Measurements from ENCODE around the gene CACNA1D. TPM values are rescaled to one million over a fixed set of nuclear protein-coding genes. Genes with fewer than 3 reads are reported as not detected.

The CACNA1D gene
- polyA plus RNA-seq, 1 donor (not counting 4 experiments of a cell fraction or from before 2014, with no cell fraction given): 0.20 TPM

DNA sequence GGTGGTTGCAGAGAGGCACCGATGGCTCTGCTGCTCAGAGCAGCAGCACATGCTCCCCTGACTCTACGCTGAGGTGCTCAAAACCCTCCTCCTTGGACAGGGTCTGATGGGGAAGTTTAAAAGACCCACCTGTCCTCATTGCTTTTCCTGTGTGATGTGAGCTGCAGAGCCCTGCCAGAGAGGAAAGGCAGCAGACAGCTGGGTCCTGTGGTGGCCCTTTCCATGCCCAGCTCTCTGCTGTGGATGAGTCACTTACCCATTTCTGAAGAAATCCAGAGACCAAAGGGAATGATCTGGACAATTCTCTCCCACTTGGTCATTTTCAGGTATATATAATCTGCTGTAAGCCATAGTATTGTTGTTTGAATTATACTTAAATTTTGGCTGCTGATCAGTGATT is 230.2 kb downstream of the CACNA1D start:
- no peak for FAIRE-seq

DNA sequence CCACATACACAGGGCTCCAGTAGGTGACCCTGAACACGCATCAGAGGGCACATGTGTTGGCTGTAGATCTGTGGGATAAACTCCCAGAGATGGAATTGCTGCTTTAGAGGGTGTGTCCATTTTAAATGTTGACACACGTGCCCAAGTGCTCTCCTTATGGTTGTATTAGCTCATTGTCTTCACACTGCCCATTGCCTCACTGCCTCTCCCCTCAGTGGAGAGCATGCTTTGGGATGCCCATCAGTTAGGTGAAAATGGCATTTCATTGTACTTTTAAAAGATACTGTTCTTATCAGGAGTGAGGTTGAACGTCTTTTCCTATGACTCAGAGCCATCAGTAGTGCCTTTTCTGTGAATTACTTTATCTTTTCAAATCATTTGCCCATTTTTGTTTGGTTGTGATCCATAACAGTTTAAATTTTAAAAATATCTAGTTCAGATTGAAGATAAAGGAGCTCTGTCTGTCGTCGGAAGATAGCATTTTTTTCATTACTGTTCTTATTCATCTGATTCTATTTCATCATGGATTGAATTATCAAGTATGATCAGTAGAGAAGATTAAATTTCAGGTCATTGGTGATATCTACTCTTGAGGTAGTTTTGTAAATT is 231.1 kb downstream of the CACNA1D start:
- Histone ChIP-seq H3K79me2 (ENCODE audit: control insufficient read depth, insufficient read depth, low read length) (no peaks in the 10 kb centered on the region), H3K9ac (ENCODE audit: control insufficient read depth, extremely low read depth, insufficient read depth, low read length) (no peak overlapping the region), H3K27me3 (ENCODE audit: control insufficient read depth, extremely low read depth, insufficient read depth, low read length) (no peaks in the 10 kb centered on the region), H3K4me3 (ENCODE audit: control insufficient read depth in 2 of 3, extremely low read depth in 1 of 3, insufficient read depth in 2 of 3, low read depth in 1 of 3, low read length in 3 of 3) (no peak overlapping the region), H2AFZ (ENCODE audit: control insufficient read depth, low read length) (no peak overlapping the region), H3K4me2 (ENCODE audit: control insufficient read depth, extremely low read depth, insufficient read depth, low read depth, low read length) (no peak overlapping the region), H3K27ac (ENCODE audit: control insufficient read depth, insufficient read depth, low read length) (no peak overlapping the region), H3K36me3 (ENCODE audit: control insufficient read depth in 2 of 2, extremely low read depth in 1 of 2, insufficient read depth in 2 of 2, low read length in 2 of 2) (no peaks in the 10 kb centered on the region), H3K9me3 (ENCODE audit: control insufficient read depth, low read depth, low read length) (no peaks in the 10 kb centered on the region), H4K20me1 (ENCODE audit: control insufficient read depth, extremely low read depth, insufficient read depth, low read length) (no peaks in the 10 kb centered on the region), H3K4me1 (ENCODE audit: control insufficient read depth, extremely low read depth, insufficient read depth, low read length) (no peaks in the 10 kb centered on the region), H3K9me1 (ENCODE audit: control insufficient read depth, extremely low read depth, insufficient read depth, low read length) (no peaks in the 10 kb centered on the region)
- FAIRE-seq: no peak
- DNase-seq (ENCODE audit: low read depth, low spot score): no peak
- TF ChIP-seq, protein P1, sequence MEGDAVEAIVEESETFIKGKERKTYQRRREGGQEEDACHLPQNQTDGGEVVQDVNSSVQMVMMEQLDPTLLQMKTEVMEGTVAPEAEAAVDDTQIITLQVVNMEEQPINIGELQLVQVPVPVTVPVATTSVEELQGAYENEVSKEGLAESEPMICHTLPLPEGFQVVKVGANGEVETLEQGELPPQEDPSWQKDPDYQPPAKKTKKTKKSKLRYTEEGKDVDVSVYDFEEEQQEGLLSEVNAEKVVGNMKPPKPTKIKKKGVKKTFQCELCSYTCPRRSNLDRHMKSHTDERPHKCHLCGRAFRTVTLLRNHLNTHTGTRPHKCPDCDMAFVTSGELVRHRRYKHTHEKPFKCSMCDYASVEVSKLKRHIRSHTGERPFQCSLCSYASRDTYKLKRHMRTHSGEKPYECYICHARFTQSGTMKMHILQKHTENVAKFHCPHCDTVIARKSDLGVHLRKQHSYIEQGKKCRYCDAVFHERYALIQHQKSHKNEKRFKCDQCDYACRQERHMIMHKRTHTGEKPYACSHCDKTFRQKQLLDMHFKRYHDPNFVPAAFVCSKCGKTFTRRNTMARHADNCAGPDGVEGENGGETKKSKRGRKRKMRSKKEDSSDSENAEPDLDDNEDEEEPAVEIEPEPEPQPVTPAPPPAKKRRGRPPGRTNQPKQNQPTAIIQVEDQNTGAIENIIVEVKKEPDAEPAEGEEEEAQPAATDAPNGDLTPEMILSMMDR (optimal IDR thresholded peaks at IDR 0.05 in 1 of 3, IDR thresholded peaks at IDR 0.05 in 1 of 3, conservative IDR thresholded peaks at IDR 0.05 in 1 of 3; ENCODE audit: extremely low read depth in 1 of 3, insufficient read depth in 2 of 3, low read length in 3 of 3): no peak
- TF ChIP-seq EZH2 (IDR thresholded peaks at IDR 0.05; ENCODE audit: low read length): no peak
- dilution Hi-C loops (cut with MboI; ENCODE audit: extremely low pct_ligation_motif_present, low sequenced_read_pairs): no loop called here

More for the DNA sequence above, 230.2 kb downstream of the CACNA1D start:
- H3K4me2 ChIP-seq (ENCODE audit: control insufficient read depth, extremely low read depth, insufficient read depth, low read depth, low read length): no peak overlapping the region
- H3K9me3 ChIP-seq (ENCODE audit: control insufficient read depth, low read depth, low read length): no peaks in the 10 kb centered on the region
- dilution Hi-C loops (cut with MboI; ENCODE audit: extremely low pct_ligation_motif_present, low sequenced_read_pairs): no loop called here
- H3K9me1 ChIP-seq (ENCODE audit: control insufficient read depth, extremely low read depth, insufficient read depth, low read length): no peaks in the 10 kb centered on the region
- H3K27me3 ChIP-seq (ENCODE audit: control insufficient read depth, extremely low read depth, insufficient read depth, low read length): no peaks in the 10 kb centered on the region
- no peak overlapping the region for H2AFZ ChIP-seq (ENCODE audit: control insufficient read depth, low read length)
- no peak for TF ChIP-seq EZH2 (IDR thresholded peaks at IDR 0.05; ENCODE audit: low read length)
- TF ChIP-seq, protein P1 (optimal IDR thresholded peaks at IDR 0.05 in 1 of 3, IDR thresholded peaks at IDR 0.05 in 1 of 3, conservative IDR thresholded peaks at IDR 0.05 in 1 of 3; ENCODE audit: extremely low read depth in 1 of 3, insufficient read depth in 2 of 3, low read length in 3 of 3): no peak
- no peak overlapping the region for H3K9ac ChIP-seq (ENCODE audit: control insufficient read depth, extremely low read depth, insufficient read depth, low read length)
- no peaks in the 10 kb centered on the region for H3K79me2 ChIP-seq (ENCODE audit: control insufficient read depth, insufficient read depth, low read length)
- H3K27ac ChIP-seq (ENCODE audit: control insufficient read depth, insufficient read depth, low read length): no peak overlapping the region
- no peaks in the 10 kb centered on the region for H4K20me1 ChIP-seq (ENCODE audit: control insufficient read depth, extremely low read depth, insufficient read depth, low read length)
- no peaks in the 10 kb centered on the region for H3K4me1 ChIP-seq (ENCODE audit: control insufficient read depth, extremely low read depth, insufficient read depth, low read length)
- H3K4me3 ChIP-seq (ENCODE audit: control insufficient read depth in 2 of 3, extremely low read depth in 1 of 3, insufficient read depth in 2 of 3, low read depth in 1 of 3, low read length in 3 of 3): no peak overlapping the region
- DNase-seq (ENCODE audit: low read depth, low spot score): no peak
- H3K36me3 ChIP-seq (ENCODE audit: control insufficient read depth in 2 of 2, extremely low read depth in 1 of 2, insufficient read depth in 2 of 2, low read length in 2 of 2): no peaks in the 10 kb centered on the region
